Hindlimb muscle (tissue), 1 donor: Measurements from ENCODE around the gene HECTD1. TPM values are rescaled to one million over a fixed set of nuclear protein-coding genes. Genes with fewer than 3 reads are reported as not detected.
"Not testable (repeated sequence)": the region's sequence is repeated elsewhere in the genome, so short reads cannot be mapped to it uniquely, and the experiment has no call there.

ENCODE experiments used
- DNase-seq: peaks from one replicate; pipeline ENCODE4 v3.0.0-alpha.2; 2013
- polyA plus RNA-seq: library from polyadenylated mRNA; unstranded; fragments of 120-200 nt; gene quantifications from one replicate; pipeline ENCODE4 v1.2.1, GENCODE V29; 2013; ENCODE audit not compliant: insufficient read length

Gene HECTD1
- polyA plus RNA-seq = 116 TPM

DNA sequence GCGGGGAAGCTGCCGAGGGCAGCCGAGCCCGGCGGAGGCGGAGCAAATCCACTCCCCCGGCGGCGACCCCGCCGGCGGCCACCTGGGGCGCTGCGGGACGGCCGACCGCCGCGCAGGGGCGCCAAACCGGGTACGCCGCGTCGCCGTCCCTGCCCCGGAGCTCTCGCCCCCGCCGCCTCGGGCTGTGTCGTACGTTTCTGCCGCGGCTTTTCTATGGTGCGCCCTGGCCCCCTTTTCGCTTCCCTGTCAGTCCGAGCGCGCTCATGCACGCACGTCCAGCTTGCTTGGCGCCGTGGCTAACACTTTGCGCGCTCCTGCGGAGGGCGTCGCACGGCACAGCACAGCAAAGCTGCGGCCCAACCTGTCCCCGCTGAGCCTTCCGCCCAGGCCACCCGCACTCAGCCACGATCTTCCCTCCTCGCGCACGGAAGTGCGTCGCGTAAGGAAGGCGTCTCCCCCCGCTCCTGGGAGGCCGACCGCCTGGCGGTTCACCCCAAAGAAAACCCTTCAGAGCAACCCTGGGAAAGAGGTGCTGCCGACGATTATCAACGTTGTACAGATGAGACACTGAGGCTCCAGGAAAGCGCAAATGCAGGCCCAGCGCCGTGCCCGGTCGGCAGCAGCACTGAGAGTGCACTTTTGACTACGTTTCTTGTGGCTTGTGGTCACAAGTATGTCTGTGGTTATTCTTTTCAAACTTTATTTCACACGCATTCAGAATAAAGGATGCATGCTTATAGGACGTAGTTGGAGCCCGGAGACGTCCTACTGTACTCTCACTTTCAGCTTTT lies at the start of gene HECTD1:
Gene HECTD1 (minus strand): TSS at position 39 of the 791 bp plus-strand sequence. CDS start 1,857 bp downstream, outside the sequence.
- DNase-seq = peak; percentile 94

DNA sequence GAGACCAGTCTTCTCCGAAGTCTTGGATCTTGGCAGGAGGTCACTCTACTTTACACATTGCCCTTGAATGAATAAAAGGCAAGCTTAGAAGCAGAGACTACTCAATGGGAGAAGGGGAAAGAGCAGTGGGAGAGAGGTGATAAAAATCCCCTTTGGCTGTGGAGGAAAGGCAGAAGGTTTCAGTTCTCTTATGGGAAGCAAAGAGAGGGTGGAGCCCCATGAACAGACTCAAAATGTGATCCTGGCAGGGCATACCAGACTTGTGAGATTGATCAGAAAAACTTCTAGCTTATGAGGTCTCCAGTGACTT lies 49.6 kb upstream of the HECTD1 start:
- no peak for DNase-seq

DNA sequence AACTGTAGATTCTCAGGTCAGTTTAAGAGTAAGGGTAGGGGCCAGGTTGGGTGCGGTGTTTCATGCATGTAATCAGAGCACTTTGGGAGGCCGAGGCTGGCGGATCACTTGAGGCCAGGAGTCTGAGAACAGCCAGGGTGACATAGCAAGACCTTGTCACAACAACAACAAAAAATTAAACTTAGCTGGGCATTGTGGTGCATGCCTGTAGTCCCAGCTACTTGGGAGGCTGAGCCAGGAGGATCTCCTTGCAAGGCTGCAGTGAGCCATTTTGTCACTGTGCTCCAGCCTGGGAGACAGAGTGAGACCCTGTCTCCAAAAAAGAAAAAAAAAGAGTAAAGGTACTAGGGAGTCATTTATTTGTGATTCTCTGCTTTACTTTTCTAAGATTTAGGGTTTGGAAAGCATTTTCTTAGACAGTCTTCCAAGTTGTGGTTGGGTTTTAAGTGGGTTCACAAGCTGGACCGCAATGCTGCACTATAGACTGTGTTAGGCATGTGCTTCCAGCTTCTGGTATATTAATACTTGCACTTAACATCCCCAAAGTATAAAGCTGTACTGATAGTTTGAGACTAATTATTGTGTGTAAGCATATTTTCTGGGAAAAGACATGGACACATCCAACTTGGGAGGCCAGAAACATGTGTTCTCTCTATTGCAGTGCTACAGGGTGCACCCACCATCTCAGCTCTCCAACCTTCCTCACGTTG lies 49.1 kb upstream of the HECTD1 start:
- DNase-seq = no peak

DNA sequence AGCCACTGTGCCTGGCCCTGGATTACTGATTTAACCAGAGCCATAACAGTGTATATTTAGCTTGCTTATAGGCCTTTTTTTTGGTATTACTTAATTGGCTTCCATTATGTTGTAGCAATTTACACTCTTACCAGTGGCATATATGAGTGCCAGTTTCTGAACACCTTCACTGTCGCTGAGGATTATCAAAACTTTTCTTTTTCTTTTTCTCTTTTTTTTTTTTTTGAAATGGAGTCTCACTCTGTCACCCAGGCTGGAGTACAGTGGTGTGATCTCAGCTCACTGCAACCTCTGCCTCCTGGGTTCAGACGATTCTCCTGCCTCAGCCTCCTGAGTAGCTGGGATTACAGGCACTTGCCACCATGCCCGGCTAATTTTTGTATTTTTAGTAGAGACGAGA lies 48.3 kb upstream of the HECTD1 start:
- not testable (repeated sequence) for DNase-seq

DNA sequence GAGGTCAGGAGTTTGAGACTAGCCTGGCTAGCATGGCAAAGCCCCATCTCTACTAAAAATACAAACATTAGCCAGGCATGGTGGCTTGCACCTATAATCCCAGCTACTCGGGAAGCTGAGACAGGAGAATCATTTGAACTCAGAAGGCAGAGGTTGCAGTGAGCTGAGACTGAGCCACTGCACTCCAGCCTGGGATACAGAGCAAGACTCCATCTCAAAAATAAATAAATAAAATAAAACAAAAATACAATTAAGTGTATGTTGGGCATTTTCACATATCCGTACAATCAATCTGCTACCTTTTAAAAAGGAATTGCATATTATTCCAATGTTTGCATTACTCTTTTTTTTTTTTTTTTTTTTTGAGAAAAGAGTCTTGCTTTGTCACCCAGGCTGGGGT lies 47.7 kb upstream of the HECTD1 start:
- no peak for DNase-seq

DNA sequence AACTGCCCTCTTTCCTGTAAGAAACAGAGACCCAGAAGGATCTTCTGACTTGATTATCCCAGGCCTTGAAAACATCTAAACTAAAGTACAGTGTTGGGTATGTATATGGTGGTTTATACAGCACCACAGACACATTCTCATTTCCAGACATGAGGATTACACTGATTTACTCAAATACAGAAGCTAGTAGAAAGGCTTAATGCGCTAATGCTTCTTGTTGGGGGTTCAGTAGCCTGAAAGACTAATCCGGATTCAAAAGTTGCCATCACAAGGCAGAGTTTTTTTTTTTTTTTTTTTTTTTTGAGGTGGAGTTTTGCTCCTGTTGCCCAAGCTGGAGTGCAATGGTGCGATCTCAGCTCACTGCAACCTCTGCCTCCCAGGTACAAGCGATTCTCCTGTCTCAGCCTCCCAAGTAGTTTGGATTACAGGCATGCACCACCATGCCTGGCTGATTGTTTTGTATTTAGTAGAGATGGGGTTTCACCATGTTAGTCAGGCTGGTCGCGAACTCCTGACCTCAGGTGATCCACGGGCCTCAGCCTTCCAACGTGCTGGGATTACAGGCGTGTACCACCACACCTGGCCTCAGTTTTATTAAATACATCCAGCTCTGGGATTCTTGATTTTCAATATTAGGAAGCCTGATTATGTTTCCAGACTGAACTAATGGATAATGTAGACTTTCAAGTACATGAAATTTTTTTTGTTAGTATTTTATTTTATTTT lies 46.3 kb upstream of the HECTD1 start:
- no peak for DNase-seq

DNA sequence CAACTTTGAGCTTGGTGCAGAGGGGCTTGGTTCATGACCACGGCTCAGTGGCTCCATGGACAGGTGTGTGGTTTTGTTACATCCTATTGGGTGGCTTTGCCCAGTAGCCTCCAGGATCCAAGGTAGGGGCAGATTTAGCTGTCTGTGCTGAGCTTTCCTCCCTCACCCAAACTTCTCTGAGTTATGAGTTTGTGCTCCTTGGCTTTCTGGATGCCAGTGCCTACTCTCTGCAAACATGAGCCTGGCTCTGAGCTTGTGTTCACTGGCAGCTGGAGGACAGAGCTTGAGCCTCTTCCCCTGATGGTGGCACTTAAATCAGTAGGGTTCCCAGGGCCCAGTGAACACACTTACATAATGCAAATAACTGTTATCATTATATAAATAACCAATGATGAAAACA lies 45.3 kb upstream of the HECTD1 start:
- DNase-seq = no peak

DNA sequence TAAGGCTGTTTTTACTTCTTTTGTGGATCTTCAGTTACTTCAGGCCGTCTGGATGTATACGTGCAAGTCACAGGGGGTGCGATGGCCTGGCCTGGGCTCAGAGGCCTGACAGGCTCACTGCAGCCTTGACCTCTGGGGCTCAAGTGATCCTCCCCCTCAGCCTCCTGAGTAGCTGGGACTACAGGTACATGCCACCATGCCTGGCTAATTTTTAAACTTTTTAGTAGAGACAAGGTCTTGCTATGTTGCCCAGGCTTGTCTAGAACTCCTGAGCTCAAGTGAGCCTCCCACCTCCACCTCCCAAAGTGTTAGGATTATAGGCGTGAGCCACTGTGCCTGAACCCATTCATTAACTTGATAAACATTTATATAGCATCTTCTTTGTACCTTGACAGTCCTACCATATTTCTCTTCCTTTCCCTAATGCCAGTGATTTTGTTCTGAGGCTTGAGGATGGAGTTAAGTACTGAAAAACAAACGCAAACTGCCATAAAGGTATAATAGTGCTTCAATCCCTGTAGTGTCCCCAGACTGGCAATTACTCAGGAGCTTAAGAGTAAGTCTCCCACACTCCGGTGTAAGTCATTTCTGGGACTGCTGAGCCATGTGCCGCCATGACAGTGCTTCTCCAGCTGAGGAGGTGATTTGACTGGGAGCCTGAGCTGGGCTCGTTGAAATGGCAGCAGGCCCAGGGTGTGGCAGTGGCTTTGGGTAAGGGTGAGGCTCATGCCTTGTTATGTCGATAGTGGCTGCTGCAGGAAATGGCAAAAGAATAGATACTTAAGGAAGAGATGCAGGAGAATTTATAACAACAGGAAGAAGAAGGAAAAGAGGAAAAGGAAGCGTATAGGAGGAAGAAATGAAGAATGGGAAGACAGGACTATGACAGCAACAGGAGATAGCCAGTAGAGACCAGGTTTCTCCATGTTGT lies 43.7 kb upstream of the HECTD1 start:
- no peak for DNase-seq

DNA sequence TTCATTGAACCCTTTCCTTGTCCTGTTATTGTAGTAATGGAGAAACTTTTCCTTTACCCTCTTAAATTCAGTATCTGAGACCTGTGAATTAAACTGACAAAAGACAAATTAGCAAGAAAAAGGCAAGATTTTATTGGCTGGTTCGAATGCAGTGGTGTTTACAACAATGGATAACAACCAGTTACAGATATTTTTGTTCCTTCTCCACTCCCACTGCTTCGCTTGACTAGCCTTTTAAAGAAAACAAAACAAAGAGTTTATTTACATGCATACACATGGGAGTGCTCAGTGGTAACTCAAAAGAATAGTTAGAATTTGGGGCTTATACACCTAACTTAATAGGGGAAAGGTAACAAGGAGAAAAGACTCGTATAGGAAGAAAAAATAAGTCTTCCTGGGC lies 37.0 kb upstream of the HECTD1 start:
- DNase-seq = no peak

DNA sequence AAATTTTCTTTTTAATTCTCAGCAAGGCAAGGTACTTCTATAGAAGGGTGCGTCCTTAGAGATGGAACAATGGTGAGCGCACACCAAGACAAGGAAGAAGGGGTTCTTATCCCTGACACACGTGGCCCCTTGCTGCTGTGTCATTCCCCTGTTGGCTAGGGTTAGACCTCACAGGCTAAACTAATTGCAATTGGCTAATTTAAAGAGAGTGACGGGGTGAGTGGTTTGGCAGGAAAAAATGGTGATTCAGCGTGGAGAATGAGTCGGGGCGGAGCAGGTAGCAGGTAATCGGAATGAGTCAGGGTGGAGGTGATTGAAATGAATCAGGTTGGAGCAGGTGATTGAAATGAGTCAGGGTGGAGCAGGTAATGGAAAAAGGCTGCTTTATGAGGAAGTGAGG lies 36.3 kb upstream of the HECTD1 start:
- DNase-seq = no peak

DNA sequence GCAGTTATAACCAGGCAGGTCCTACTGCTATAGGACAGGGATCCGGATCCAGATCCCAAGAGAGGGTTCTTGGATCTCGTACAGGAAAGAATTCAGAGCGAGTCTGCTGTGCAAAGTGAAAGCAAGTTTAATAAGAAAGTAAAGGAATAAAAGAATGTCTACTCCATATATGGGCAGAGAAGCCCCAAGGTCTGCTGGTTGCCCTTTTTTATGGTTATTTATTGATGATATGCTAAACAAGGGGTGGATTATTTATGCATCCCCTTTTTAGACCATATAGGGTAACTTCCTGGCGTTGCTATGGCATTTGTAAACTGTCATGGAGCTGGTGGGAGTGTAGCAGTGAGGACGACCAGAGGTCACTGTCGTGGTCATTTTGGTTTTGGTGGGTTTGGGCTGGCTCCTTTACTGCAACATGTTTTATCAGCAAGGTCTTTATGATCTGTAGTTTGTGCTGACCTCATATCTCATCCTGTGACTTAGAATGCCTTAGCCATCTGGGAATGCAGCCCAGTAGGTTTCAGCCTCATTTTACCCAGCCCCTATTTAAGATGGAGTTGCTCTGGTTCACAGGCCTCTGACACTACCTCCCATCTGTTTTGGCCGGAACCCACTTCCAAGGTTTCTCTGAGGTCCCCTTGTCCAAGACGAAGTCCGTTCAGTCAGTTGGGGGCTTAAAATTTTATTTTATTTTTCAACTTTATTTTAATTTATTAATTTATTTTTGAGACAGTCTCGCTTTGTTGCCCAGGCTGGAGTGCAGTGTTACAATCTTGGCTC lies 34.8 kb upstream of the HECTD1 start:
- peak; percentile 61 for DNase-seq

DNA sequence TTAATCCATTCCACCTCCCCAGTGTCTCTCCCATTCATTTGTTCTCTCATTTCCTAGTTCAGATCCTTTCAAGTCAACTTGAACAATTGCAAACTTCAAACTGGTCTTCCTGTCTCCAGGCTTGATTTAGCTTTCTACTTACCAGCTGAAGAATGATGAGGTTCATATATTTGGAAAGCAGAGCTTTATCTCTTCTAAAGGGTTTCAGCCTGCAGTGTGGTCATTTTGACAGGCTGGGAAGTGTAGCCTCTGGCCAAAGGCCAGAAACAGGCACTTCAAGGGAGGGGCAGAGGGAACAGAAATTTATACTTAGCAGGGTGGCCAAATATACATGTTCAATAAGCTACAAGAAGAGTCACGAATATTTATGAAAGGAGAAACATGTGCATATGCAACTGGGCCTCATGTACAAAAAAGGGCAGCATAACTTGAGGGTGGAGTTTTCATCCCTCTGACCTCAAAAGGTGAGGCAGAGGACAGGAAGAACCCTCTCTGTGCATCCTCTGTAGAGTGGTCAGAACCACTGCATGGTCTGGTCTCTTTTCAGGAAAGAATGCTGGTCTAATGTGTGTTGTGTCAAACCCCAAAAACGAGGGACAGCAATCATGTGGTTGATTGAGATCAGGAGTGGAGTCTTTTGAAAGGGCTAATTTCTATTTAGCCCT lies 34.0 kb upstream of the HECTD1 start:
- DNase-seq = no peak

DNA sequence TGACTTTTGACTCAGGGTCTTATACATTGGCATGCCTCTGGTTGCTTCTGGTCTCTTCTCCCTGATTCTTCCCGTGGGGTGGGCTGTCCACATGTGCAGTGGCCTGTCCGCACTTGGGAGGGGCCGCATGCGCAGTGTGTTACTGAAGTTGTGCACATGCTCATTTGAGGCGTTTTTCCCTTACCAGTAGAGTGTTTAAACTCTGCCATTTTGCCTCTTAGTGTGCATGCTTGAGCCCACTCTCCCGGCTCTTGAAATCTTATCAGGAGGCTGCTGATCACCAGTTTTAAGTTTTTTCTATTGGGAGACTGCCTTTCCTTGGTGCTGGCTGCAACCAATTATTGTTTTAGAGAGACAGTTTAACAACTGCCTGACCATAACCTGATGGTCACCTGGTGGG lies 32.1 kb upstream of the HECTD1 start:
- DNase-seq = no peak

DNA sequence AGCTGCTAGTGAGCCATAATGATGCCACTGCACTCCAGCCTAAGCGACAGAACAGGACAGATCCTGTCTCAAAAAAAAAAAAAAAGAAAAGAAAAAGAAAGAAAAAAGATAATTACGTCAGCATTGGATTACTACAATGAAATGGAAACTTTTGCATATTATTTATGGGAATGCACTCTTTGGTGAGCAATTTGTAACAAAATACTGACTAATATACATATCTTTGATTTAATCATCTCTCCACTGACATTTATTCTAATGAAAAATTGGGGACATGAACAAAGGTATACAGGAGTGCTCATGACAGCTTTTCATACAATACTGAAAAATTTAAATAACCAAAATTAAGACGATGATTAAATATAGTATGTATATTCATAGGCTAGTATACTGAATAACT lies 27.9 kb upstream of the HECTD1 start:
- DNase-seq = no peak

DNA sequence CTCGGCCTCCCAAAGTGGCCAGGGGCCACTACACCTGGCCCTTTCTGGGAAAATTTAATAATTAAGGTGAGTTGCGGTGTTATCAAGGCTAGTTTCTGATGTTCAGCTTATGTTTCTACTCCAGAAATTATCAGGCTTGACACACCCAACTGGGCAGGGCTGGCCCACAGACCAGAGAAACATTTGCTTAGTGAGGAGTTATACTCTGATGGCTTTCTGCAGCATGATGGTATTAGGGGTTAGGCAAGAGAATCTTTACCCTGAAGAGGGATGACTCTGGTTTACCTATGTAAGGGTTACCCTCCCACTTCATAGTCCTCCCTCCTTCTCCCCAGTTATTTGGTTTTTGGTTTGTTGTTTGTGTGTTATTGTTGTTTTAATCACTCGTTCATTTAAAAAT lies 24.5 kb upstream of the HECTD1 start:
- no peak for DNase-seq

DNA sequence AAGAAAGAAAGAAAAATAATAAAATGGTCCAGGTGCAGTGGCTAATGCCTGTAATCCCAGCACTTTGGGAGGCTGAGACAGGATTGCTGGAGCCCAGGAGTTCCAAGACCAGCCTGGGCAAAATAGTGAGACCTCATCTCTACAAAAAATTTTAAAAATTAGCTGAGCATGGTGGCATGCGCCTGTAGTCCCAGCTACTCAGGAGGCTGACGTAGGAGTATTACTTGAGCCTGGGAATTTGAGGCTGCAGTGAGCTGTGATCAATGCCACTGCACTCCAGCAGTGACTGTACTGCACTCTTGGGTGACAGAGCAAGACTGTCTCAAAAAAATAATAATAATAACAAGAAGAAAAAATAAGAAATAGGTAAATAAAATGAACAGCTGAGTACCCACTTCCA lies 23.7 kb upstream of the HECTD1 start:
- not testable (repeated sequence) for DNase-seq

DNA sequence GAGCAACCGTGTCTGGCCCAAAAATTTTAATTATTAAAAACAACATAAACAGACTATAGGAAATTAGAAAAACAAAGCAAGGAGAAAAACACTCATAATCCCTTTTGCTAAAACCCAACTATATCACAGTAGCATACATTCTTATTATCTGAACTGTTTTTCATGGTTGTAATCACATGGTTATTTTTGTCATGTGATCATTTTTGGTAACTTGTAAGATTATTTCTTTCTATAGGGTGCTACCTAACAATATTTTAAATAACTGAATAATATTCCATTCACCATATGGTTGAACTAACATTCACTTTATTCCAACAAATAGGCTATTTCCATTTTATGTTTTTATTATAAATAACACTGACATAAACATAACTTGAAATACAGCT lies 23.0 kb upstream of the HECTD1 start:
- no peak for DNase-seq

DNA sequence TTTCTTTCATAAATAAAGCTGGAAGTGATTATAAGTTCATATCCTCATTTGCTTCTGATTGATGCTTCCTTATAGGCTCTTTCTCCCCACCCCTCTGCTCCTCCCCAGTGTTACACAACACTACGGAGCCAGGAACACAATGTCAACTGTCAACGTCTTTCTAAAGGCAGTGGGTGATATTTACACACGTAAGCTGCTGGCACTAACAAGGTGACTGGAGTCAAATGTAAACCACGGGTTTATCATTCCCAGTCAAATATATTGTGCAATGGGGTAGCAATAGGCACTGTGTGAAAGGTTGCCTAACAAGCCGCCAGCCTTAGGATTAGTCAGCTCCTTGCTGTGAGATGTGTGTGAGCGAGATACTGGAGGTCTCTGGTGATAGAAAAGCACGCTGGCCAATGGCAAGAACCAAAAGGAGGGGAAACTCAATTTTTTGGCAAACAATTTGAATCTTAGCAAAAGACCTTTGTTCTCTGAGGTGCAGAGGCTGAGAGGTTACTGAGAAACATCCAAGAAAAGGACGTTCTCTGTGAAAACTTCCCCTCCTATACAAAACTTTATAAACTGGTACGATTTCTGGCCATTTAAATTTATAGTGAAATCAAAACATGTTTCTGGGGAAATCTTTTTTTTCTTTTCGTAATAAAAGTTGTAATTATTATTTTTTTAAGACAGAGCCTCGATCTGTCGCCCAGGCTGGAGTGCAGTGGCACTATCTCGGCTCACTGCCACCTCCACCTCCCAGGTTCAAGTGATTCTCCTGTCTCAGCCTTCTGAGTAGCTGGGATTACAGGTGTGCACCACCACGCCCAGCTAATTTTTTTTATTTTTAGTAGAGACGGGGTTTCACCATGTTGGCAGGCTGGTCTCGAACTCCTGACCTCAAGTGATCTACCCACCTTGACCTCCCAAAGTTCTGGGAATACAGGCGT lies 22.3 kb upstream of the HECTD1 start:
- no peak for DNase-seq

DNA sequence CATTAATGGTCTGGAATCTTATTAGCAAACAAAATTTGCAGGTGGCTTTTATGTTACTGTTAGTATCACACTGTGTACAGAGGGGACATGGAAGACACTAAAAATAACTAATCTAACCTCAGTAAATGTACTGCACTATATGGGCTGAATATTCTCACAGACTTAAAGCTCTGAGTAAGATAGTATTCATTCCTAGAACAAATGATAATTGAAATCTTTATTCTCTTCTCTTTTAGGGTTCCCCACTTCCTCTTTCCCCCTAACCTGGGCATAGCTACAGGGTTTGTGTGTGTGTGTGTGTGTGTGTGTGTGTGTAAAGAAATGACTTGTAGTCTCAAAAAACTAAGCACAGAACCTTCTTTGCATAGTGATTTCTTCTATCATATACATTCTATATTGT lies 21.4 kb upstream of the HECTD1 start:
- DNase-seq = no peak

DNA sequence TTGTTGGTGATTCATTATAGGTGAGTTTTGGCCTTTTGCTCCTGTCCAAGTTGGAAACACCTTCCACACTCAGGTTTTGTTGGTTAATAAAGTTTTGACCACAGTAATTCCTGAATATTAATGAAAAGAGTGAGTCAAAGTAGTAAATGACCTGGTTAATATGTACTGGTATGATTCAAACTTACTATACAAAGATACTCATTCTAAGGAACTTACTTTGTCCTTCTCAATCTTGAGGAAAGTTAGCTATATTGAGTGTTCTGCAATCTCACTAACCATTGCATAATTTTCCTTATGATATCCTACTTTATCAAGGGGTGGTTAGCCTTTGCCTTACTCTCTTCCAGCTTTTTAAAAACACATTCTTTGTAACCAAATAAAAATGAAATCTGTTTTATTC lies 20.9 kb upstream of the HECTD1 start:
- no peak for DNase-seq
